ENCODE results near the gene VPS37B. TPM values are rescaled to one million over a fixed set of nuclear protein-coding genes. Genes with fewer than 3 reads are reported as not detected.

The VPS37B gene
- total RNA-seq, 2 donors from 2014 or later = 22.7 to 24.1 TPM

GRCh38 chr12:122889761-122890520, 6.0 kb downstream of the VPS37B start:
- DNase-seq = no peak
- Mint-ChIP-seq H3K27ac (no peak overlapping the region), H3K4me1 (peaks cover 42% of the 10 kb centered on the region), H3K36me3 (ENCODE audit: low read depth) (no peaks in the 10 kb centered on the region), H3K9me3 (no peaks in the 10 kb centered on the region), H3K27me3 (ENCODE audit: insufficient read depth) (peaks cover 12% of the 10 kb centered on the region), H3K4me3 (no peak overlapping the region)
- Histone ChIP-seq H3K9me3 (ENCODE audit: control insufficient read depth, low read length) (no peaks in the 10 kb centered on the region), H3K36me3 (ENCODE audit: control insufficient read depth, insufficient read depth, low read length) (no peaks in the 10 kb centered on the region), H3K27me3 (ENCODE audit: control insufficient read depth, insufficient read depth, low read length, poor library complexity, severe bottlenecking) (no peaks in the 10 kb centered on the region), H3K4me3 (ENCODE audit: low read length) (no peak overlapping the region), H3K4me1 (ENCODE audit: control insufficient read depth, insufficient read depth, low read length) (peaks cover 12% of the 10 kb centered on the region), H3K27ac (ENCODE audit: low read depth, low read length) (no peak overlapping the region), H3K9ac (ENCODE audit: extremely low read depth, low read length, poor library complexity, severe bottlenecking) (no peak overlapping the region)
- WGBS, 2 experiments (ENCODE audit: insufficient coverage in 1 of 2, insufficient read length in 1 of 2) = 91 to 97% methylated on average over 5 to 13 of the region's 13 CpGs
- TF ChIP-seq, protein P1, sequence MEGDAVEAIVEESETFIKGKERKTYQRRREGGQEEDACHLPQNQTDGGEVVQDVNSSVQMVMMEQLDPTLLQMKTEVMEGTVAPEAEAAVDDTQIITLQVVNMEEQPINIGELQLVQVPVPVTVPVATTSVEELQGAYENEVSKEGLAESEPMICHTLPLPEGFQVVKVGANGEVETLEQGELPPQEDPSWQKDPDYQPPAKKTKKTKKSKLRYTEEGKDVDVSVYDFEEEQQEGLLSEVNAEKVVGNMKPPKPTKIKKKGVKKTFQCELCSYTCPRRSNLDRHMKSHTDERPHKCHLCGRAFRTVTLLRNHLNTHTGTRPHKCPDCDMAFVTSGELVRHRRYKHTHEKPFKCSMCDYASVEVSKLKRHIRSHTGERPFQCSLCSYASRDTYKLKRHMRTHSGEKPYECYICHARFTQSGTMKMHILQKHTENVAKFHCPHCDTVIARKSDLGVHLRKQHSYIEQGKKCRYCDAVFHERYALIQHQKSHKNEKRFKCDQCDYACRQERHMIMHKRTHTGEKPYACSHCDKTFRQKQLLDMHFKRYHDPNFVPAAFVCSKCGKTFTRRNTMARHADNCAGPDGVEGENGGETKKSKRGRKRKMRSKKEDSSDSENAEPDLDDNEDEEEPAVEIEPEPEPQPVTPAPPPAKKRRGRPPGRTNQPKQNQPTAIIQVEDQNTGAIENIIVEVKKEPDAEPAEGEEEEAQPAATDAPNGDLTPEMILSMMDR (conservative IDR thresholded peaks at IDR 0.05) = no peak

- Mint-ChIP-seq H3K27me3 (ENCODE audit: insufficient read depth) (peaks cover 5% of the 10 kb centered on the region), H3K36me3 (ENCODE audit: low read depth) (no peaks in the 10 kb centered on the region), H3K9me3 (no peaks in the 10 kb centered on the region), H3K27ac (peak overlapping the region; percentile 26), H3K4me3 (no peak overlapping the region), H3K4me1 (peaks cover 29% of the 10 kb centered on the region)
- TF ChIP-seq, protein P1 (conservative IDR thresholded peaks at IDR 0.05) = no peak
- H3K4me1 ChIP-seq (ENCODE audit: control insufficient read depth, insufficient read depth, low read length) = peaks cover 7% of the 10 kb centered on the region
- no peaks in the 10 kb centered on the region for H3K36me3 ChIP-seq (ENCODE audit: control insufficient read depth, insufficient read depth, low read length)
- no peak overlapping the region for H3K27ac ChIP-seq (ENCODE audit: low read depth, low read length)
- H3K4me3 ChIP-seq (ENCODE audit: low read length) = no peak overlapping the region
- no peaks in the 10 kb centered on the region for H3K9me3 ChIP-seq (ENCODE audit: control insufficient read depth, low read length)
- peak; percentile 81 for DNase-seq
- H3K27me3 ChIP-seq (ENCODE audit: control insufficient read depth, insufficient read depth, low read length, poor library complexity, severe bottlenecking) = no peaks in the 10 kb centered on the region
- WGBS, 2 experiments (ENCODE audit: insufficient coverage in 1 of 2, insufficient read length in 1 of 2) = 72 to 73% methylated on average over 11 to 12 of the region's 12 CpGs
- H3K9ac ChIP-seq (ENCODE audit: extremely low read depth, low read length, poor library complexity, severe bottlenecking) = no peak overlapping the region
Observed at GRCh38 chr12:122888232-122888752, 7.6 kb downstream of the VPS37B start.

- Mint-ChIP-seq H3K4me3 (no peak overlapping the region), H3K27ac (no peak overlapping the region), H3K36me3 (ENCODE audit: low read depth) (no peaks in the 10 kb centered on the region), H3K9me3 (no peaks in the 10 kb centered on the region), H3K27me3 (ENCODE audit: insufficient read depth) (peaks cover 7% of the 10 kb centered on the region), H3K4me1 (peaks cover 29% of the 10 kb centered on the region)
- peaks cover 7% of the 10 kb centered on the region for H3K4me1 ChIP-seq (ENCODE audit: control insufficient read depth, insufficient read depth, low read length)
- TF ChIP-seq, protein P1 (conservative IDR thresholded peaks at IDR 0.05) = no peak
- no peak overlapping the region for H3K4me3 ChIP-seq (ENCODE audit: low read length)
- no peaks in the 10 kb centered on the region for H3K9me3 ChIP-seq (ENCODE audit: control insufficient read depth, low read length)
- H3K27me3 ChIP-seq (ENCODE audit: control insufficient read depth, insufficient read depth, low read length, poor library complexity, severe bottlenecking) = no peaks in the 10 kb centered on the region
- no peak overlapping the region for H3K27ac ChIP-seq (ENCODE audit: low read depth, low read length)
- H3K36me3 ChIP-seq (ENCODE audit: control insufficient read depth, insufficient read depth, low read length) = no peaks in the 10 kb centered on the region
- WGBS, 2 experiments (ENCODE audit: insufficient coverage in 1 of 2, insufficient read length in 1 of 2) = 95 to 97% methylated on average over 5 of the region's 5 CpGs
- H3K9ac ChIP-seq (ENCODE audit: extremely low read depth, low read length, poor library complexity, severe bottlenecking) = no peak overlapping the region
- DNase-seq = no peak
Observed at GRCh38 chr12:122887819-122888212, 8.1 kb downstream of the VPS37B start.
